Activated CD4-positive, alpha-beta memory T cell treated with anti-CD3 and anti-CD28 coated beads, Interleukin-2, amount 10 ng/mL, durations not matched to agents 7 days and 5 days (primary cell): ENCODE results near the gene TEX14. TPM values are rescaled to one million over a fixed set of nuclear protein-coding genes. Genes with fewer than 3 reads are reported as not detected.
A peak's percentile ranks its signal among the peaks of the same experiment; 100 is the strongest.
"Not testable (repeated sequence)": the region's sequence is repeated elsewhere in the genome, so short reads cannot be mapped to it uniquely, and the experiment has no call there.

ENCODE experiments used
- CTCF ChIA-PET: fragments of 350-600 bp; sonication (Branson Sonifier 250); formaldehyde crosslinking; loops from one replicate; lab custom pipeline; 2021; ENCODE audit warnings: antibody characterized with exemption, inconsistent platforms; lab: Charles Lee
- POLR2A ChIA-PET: fragments of 350-600 bp; sonication (Branson Sonifier 250); formaldehyde crosslinking; loops from one replicate; lab custom pipeline; 2021; ENCODE audit warnings: antibody characterized with exemption; lab: Charles Lee
- DNase-seq: peaks from one replicate; pipeline ENCODE4 v3.0.0-alpha.2; 2020
- H3K27ac Mint-ChIP-seq: one replicate; pipeline ENCODE4 v1.8.0; 2021; ENCODE audit warnings: mild to moderate bottlenecking, mixed read lengths
- H3K27me3 Mint-ChIP-seq: one replicate; pipeline ENCODE4 v1.8.0; 2021; ENCODE audit warnings: mixed read lengths
- H3K36me3 Mint-ChIP-seq: one replicate; pipeline ENCODE4 v1.8.0; 2021; ENCODE audit warnings: low read depth, mixed read lengths
- H3K4me1 Mint-ChIP-seq: one replicate; pipeline ENCODE4 v1.8.0; 2021; ENCODE audit warnings: mixed read lengths
- H3K4me3 Mint-ChIP-seq: one replicate; pipeline ENCODE4 v1.8.0; 2021; ENCODE audit warnings: mild to moderate bottlenecking, mixed read lengths
- H3K9me3 Mint-ChIP-seq: one replicate; pipeline ENCODE4 v1.8.0; 2021; ENCODE audit warnings: mixed read lengths
- total RNA-seq, 2 experiments: library from RNA; stranded (reverse); gene quantifications; one replicate each; pipeline ENCODE4 v1.2.3, GENCODE V29; 2021

The TEX14 gene
- total RNA-seq, 2 experiments from 2014 or later, result 0.85 to 0.96 TPM

- Mint-ChIP-seq H3K9me3 (no peaks in the 10 kb centered on the region), H3K4me1 (peaks cover 5% of the 10 kb centered on the region), H3K36me3 (no peaks in the 10 kb centered on the region), H3K4me3 (peak overlapping the region; percentile 4), H3K27ac (no peak overlapping the region), H3K27me3 (peaks cover 11% of the 10 kb centered on the region)
- DNase-seq, result no peak
- POLR2A ChIA-PET, result interaction anchor here (34.9 kb wide), 1 partner anchor 32 kb away, joined by 759 read pairs; no protein-coding TSS in a partner anchor
- CTCF ChIA-PET, result interaction anchor here (0.7 kb wide), 1 partner anchor 14 kb away, joined by 3 read pairs; no protein-coding TSS in a partner anchor
Observed at GRCh38 chr17:58665946-58666857, 25.6 kb downstream of the TEX14 start.

GRCh38 chr17:58664302-58664701 is 27.5 kb downstream of the TEX14 start:
- no peak for DNase-seq
- H3K4me3 Mint-ChIP-seq, result no peak overlapping the region
- CTCF ChIA-PET, result no interaction called here
- H3K4me1 Mint-ChIP-seq, result peaks cover 8% of the 10 kb centered on the region
- no peaks in the 10 kb centered on the region for H3K36me3 Mint-ChIP-seq
- no peaks in the 10 kb centered on the region for H3K9me3 Mint-ChIP-seq
- H3K27me3 Mint-ChIP-seq, result peaks cover 14% of the 10 kb centered on the region
- no peak overlapping the region for H3K27ac Mint-ChIP-seq
- POLR2A ChIA-PET, result interaction anchor here (34.9 kb wide), 1 partner anchor 30 kb away, joined by 759 read pairs; no protein-coding TSS in a partner anchor

GRCh38 chr17:58661499-58661898 is 30.3 kb downstream of the TEX14 start:
- no peak for DNase-seq
- H3K9me3 Mint-ChIP-seq, result no peaks in the 10 kb centered on the region
- peaks cover 13% of the 10 kb centered on the region for H3K27me3 Mint-ChIP-seq
- H3K36me3 Mint-ChIP-seq, result peaks cover 5% of the 10 kb centered on the region
- ChIA-PET POLR2A (interaction anchor here (4.5 to 34.9 kb wide), 2 partner anchors 28 to 30 kb away, joined by 53 to 759 read pairs; partner anchors contain the start of genes RAD51C and TEX14), CTCF (no interaction called here)
- H3K27ac Mint-ChIP-seq, result no peak overlapping the region
- peaks cover 28% of the 10 kb centered on the region for H3K4me1 Mint-ChIP-seq
- H3K4me3 Mint-ChIP-seq, result no peak overlapping the region

GRCh38 chr17:58660621-58661020 is 31.2 kb downstream of the TEX14 start:
- peaks cover 5% of the 10 kb centered on the region for H3K36me3 Mint-ChIP-seq
- peaks cover 13% of the 10 kb centered on the region for H3K27me3 Mint-ChIP-seq
- no peaks in the 10 kb centered on the region for H3K9me3 Mint-ChIP-seq
- no peak for DNase-seq
- H3K4me3 Mint-ChIP-seq, result peak overlapping the region; percentile 45
- no peak overlapping the region for H3K27ac Mint-ChIP-seq
- CTCF ChIA-PET, result no interaction called here
- POLR2A ChIA-PET, result interaction anchor here (4.5 to 34.9 kb wide), 2 partner anchors 27 to 30 kb away, joined by 53 to 759 read pairs; partner anchors contain the start of genes RAD51C and TEX14
- H3K4me1 Mint-ChIP-seq, result peaks cover 26% of the 10 kb centered on the region

GRCh38 chr17:58659714-58660084 is 32.1 kb downstream of the TEX14 start:
- H3K36me3 Mint-ChIP-seq, H3K9me3 Mint-ChIP-seq, DNase-seq, CTCF ChIA-PET: not testable (repeated sequence)
- H3K27me3 Mint-ChIP-seq, result peaks cover 13% of the 10 kb centered on the region
- H3K27ac Mint-ChIP-seq, result peak overlapping the region; percentile 94
- peak overlapping the region; percentile 70 for H3K4me3 Mint-ChIP-seq
- peaks cover 26% of the 10 kb centered on the region for H3K4me1 Mint-ChIP-seq
- POLR2A ChIA-PET, result interaction anchor here (0.6 to 34.9 kb wide), 17 partner anchors 11 to 144 kb away, joined by 3 to 759 read pairs (median 5); partner anchors contain the start of genes MTMR4, RAD51C and TEX14

- DNase-seq, result peak; percentile 83
- peak overlapping the region; percentile 94 for H3K27ac Mint-ChIP-seq
- peak overlapping the region; percentile 70 for H3K4me3 Mint-ChIP-seq
- peaks cover 5% of the 10 kb centered on the region for H3K36me3 Mint-ChIP-seq
- peaks cover 13% of the 10 kb centered on the region for H3K27me3 Mint-ChIP-seq
- peaks cover 26% of the 10 kb centered on the region for H3K4me1 Mint-ChIP-seq
- H3K9me3 Mint-ChIP-seq, result no peaks in the 10 kb centered on the region
- CTCF ChIA-PET, result no interaction called here
- POLR2A ChIA-PET, result interaction anchor here (0.6 to 34.9 kb wide), 26 partner anchors 11 to 448 kb away, joined by 3 to 759 read pairs (median 4); partner anchors contain the start of genes MTMR4, RAD51C, TEX14 and TRIM37
Observed at GRCh38 chr17:58658804-58659713, 32.8 kb downstream of the TEX14 start.

- peak; percentile 38 for DNase-seq
- Mint-ChIP-seq H3K4me1 (peaks cover 26% of the 10 kb centered on the region), H3K27ac (peak overlapping the region; percentile 94), H3K27me3 (peaks cover 13% of the 10 kb centered on the region), H3K4me3 (peak overlapping the region; percentile 70)
- H3K36me3 Mint-ChIP-seq, CTCF ChIA-PET, H3K9me3 Mint-ChIP-seq: not testable (repeated sequence)
- POLR2A ChIA-PET, result interaction anchor here (0.7 to 34.9 kb wide), 20 partner anchors 10 to 449 kb away, joined by 3 to 759 read pairs (median 4); partner anchors contain the start of genes MTMR4, RAD51C, TEX14 and TRIM37
Observed at GRCh38 chr17:58657962-58658803, 33.7 kb downstream of the TEX14 start.

- DNase-seq, result no peak
- POLR2A ChIA-PET, result interaction anchor here (1.1 to 34.9 kb wide), 3 partner anchors 10 to 14 kb away, joined by 3 to 759 read pairs (median 6); no protein-coding TSS in a partner anchor
- CTCF ChIA-PET, result interaction anchor here (0.7 kb wide), 1 partner anchor 304 kb away, joined by 4 read pairs; no protein-coding TSS in a partner anchor
- H3K27ac Mint-ChIP-seq, result no peak overlapping the region
- no peaks in the 10 kb centered on the region for H3K36me3 Mint-ChIP-seq
- H3K9me3 Mint-ChIP-seq, result no peaks in the 10 kb centered on the region
- no peaks in the 10 kb centered on the region for H3K27me3 Mint-ChIP-seq
- no peak overlapping the region for H3K4me3 Mint-ChIP-seq
- peaks cover 8% of the 10 kb centered on the region for H3K4me1 Mint-ChIP-seq
Observed at GRCh38 chr17:58648236-58648635, 43.6 kb downstream of the TEX14 start.

- H3K4me1 Mint-ChIP-seq, result peaks cover 19% of the 10 kb centered on the region
- H3K9me3 Mint-ChIP-seq, result no peaks in the 10 kb centered on the region
- H3K27ac Mint-ChIP-seq, result no peak overlapping the region
- POLR2A ChIA-PET, result interaction anchor here (1.6 to 34.9 kb wide), 2 partner anchors 9 to 16 kb away, joined by 12 to 759 read pairs; no protein-coding TSS in a partner anchor
- CTCF ChIA-PET, result interaction anchor here (1.0 to 1.6 kb wide), 2 partner anchors 11 to 68 kb away, joined by 3 to 4 read pairs; no protein-coding TSS in a partner anchor
- no peaks in the 10 kb centered on the region for H3K36me3 Mint-ChIP-seq
- no peak overlapping the region for H3K4me3 Mint-ChIP-seq
- no peak for DNase-seq
- no peaks in the 10 kb centered on the region for H3K27me3 Mint-ChIP-seq
Observed at GRCh38 chr17:58643147-58643546, 48.7 kb downstream of the TEX14 start.

GRCh38 chr17:58641887-58642311 is 49.9 kb downstream of the TEX14 start:
- no peak for DNase-seq
- no peaks in the 10 kb centered on the region for H3K9me3 Mint-ChIP-seq
- no peak overlapping the region for H3K4me3 Mint-ChIP-seq
- H3K27ac Mint-ChIP-seq, result no peak overlapping the region
- H3K36me3 Mint-ChIP-seq, result no peaks in the 10 kb centered on the region
- ChIA-PET CTCF (interaction anchor here (1.5 to 2.1 kb wide), 2 partner anchors 9 to 10 kb away, joined by 3 to 7 read pairs; no protein-coding TSS in a partner anchor), POLR2A (interaction anchor here (34.9 kb wide), 1 partner anchor 8 kb away, joined by 759 read pairs; no protein-coding TSS in a partner anchor)
- peaks cover 2% of the 10 kb centered on the region for H3K27me3 Mint-ChIP-seq
- H3K4me1 Mint-ChIP-seq, result peaks cover 17% of the 10 kb centered on the region

- DNase-seq, result no peak
- CTCF ChIA-PET, result interaction anchor here (0.6 to 2.1 kb wide), 2 partner anchors 9 to 401 kb away, joined by 3 to 7 read pairs; no protein-coding TSS in a partner anchor
Observed at GRCh38 chr17:58640202-58640601, 51.6 kb downstream of the TEX14 start.

More at GRCh38 chr17:58640202-58640601, 51.6 kb downstream of the TEX14 start:
- Mint-ChIP-seq H3K4me1 (peaks cover 12% of the 10 kb centered on the region), H3K36me3 (no peaks in the 10 kb centered on the region), H3K27ac (no peak overlapping the region), H3K4me3 (no peak overlapping the region), H3K9me3 (no peaks in the 10 kb centered on the region), H3K27me3 (peaks cover 2% of the 10 kb centered on the region)
- POLR2A ChIA-PET, result interaction anchor here (0.9 to 34.9 kb wide), 5 partner anchors 6 to 52 kb away, joined by 3 to 759 read pairs (median 5); partner anchors contain the start of genes RAD51C and TEX14
